BLaER1 (cell line): ENCODE data around the gene EEPD1.

Experiments
- H3K27ac ChIP-seq: shearing (Covaris generic); formaldehyde crosslinking; 2 replicates; pipeline ENCODE4 v1.8.1; 2022
- H3K27me3 ChIP-seq: shearing (Covaris generic); formaldehyde crosslinking; 2 replicates; pipeline ENCODE4 v1.8.1; 2022
- H3K36me3 ChIP-seq: shearing (Covaris generic); formaldehyde crosslinking; 2 replicates; pipeline ENCODE4 v1.8.1; 2022
- H3K4me1 ChIP-seq: shearing (Covaris generic); formaldehyde crosslinking; 2 replicates; pipeline ENCODE4 v1.8.1; 2022
- H3K4me2 ChIP-seq: shearing (Covaris generic); formaldehyde crosslinking; 2 replicates; pipeline ENCODE4 v1.8.1; 2022
- H3K4me3 ChIP-seq: shearing (Covaris generic); formaldehyde crosslinking; 2 replicates; pipeline ENCODE4 v1.8.1; 2022
- H3K9ac ChIP-seq: shearing (Covaris generic); formaldehyde crosslinking; 2 replicates; pipeline ENCODE4 v1.8.1; 2022
- H3K9me3 ChIP-seq: shearing (Covaris generic); formaldehyde crosslinking; 2 replicates; pipeline ENCODE4 v1.8.1; 2022
- H4K20me1 ChIP-seq: shearing (Covaris generic); formaldehyde crosslinking; 2 replicates; pipeline ENCODE4 v1.8.1; 2022
- Cebpa-rat ChIP-seq: shearing (Covaris generic); IDR thresholded peaks from 2 replicates; pipeline ENCODE4 v1.8.1; 2022

EEPD1 gene

GRCh38 chr7:36338256-36338655 lies 185.2 kb downstream of the EEPD1 start:
- Histone ChIP-seq H3K4me2 (no peak overlapping the region), H3K36me3 (no peaks in the 10 kb centered on the region), H4K20me1 (no peaks in the 10 kb centered on the region), H3K27ac (no peak overlapping the region), H3K9me3 (no peaks in the 10 kb centered on the region), H3K4me1 (no peaks in the 10 kb centered on the region), H3K4me3 (no peak overlapping the region), H3K27me3 (no peaks in the 10 kb centered on the region), H3K9ac (no peak overlapping the region)
- TF ChIP-seq Cebpa-rat: no peak

GRCh38 chr7:36343548-36343947 lies 190.5 kb downstream of the EEPD1 start:
- Histone ChIP-seq H3K27ac (no peak overlapping the region), H3K4me2 (no peak overlapping the region), H4K20me1 (no peaks in the 10 kb centered on the region), H3K9ac (no peak overlapping the region), H3K9me3 (no peaks in the 10 kb centered on the region), H3K36me3 (no peaks in the 10 kb centered on the region), H3K4me3 (no peak overlapping the region), H3K4me1 (peaks cover 4% of the 10 kb centered on the region; the same call in 1 of the 2 replicates), H3K27me3 (no peaks in the 10 kb centered on the region)
- no peak for TF ChIP-seq Cebpa-rat

GRCh38 chr7:36344622-36345021 lies 191.6 kb downstream of the EEPD1 start:
- TF ChIP-seq Cebpa-rat: no peak
- Histone ChIP-seq H3K4me2 (no peak overlapping the region), H3K27me3 (no peaks in the 10 kb centered on the region), H3K36me3 (no peaks in the 10 kb centered on the region), H3K27ac (no peak overlapping the region), H3K4me1 (peaks cover 4% of the 10 kb centered on the region; the same call in 1 of the 2 replicates), H4K20me1 (no peaks in the 10 kb centered on the region), H3K4me3 (no peak overlapping the region), H3K9ac (no peak overlapping the region), H3K9me3 (no peaks in the 10 kb centered on the region)

- Histone ChIP-seq H4K20me1 (no peaks in the 10 kb centered on the region), H3K27ac (no peak overlapping the region), H3K4me3 (no peak overlapping the region), H3K4me1 (peaks cover 4% of the 10 kb centered on the region; the same call in 1 of the 2 replicates), H3K9ac (no peak overlapping the region), H3K9me3 (no peaks in the 10 kb centered on the region), H3K4me2 (no peak overlapping the region), H3K36me3 (no peaks in the 10 kb centered on the region), H3K27me3 (no peaks in the 10 kb centered on the region)
- no peak for TF ChIP-seq Cebpa-rat
Measured at GRCh38 chr7:36346260-36346831, 193.3 kb downstream of the EEPD1 start.

GRCh38 chr7:36348256-36348655 lies 195.2 kb downstream of the EEPD1 start:
- no peaks in the 10 kb centered on the region for H3K9me3 ChIP-seq

GRCh38 chr7:36348771-36349170 lies 195.7 kb downstream of the EEPD1 start:
- Histone ChIP-seq H3K27ac (no peak overlapping the region), H3K36me3 (no peaks in the 10 kb centered on the region), H3K4me2 (no peak overlapping the region), H3K9ac (no peak overlapping the region), H3K27me3 (no peaks in the 10 kb centered on the region), H3K4me3 (no peak overlapping the region), H3K9me3 (no peaks in the 10 kb centered on the region), H4K20me1 (no peaks in the 10 kb centered on the region), H3K4me1 (peaks cover 4% of the 10 kb centered on the region; the same call in 1 of the 2 replicates)
- no peak for TF ChIP-seq Cebpa-rat

More at GRCh38 chr7:36348256-36348655, 195.2 kb downstream of the EEPD1 start:
- Histone ChIP-seq H3K4me2 (no peak overlapping the region), H3K4me3 (no peak overlapping the region), H3K36me3 (no peaks in the 10 kb centered on the region), H3K27me3 (no peaks in the 10 kb centered on the region), H4K20me1 (no peaks in the 10 kb centered on the region), H3K27ac (no peak overlapping the region), H3K9ac (no peak overlapping the region), H3K4me1 (peaks cover 4% of the 10 kb centered on the region; the same call in 1 of the 2 replicates)
- TF ChIP-seq Cebpa-rat: no peak

GRCh38 chr7:36349626-36350025 lies 196.6 kb downstream of the EEPD1 start:
- no peaks in the 10 kb centered on the region for H3K9me3 ChIP-seq
- no peak overlapping the region for H3K9ac ChIP-seq
- H3K27ac ChIP-seq: no peak overlapping the region
- H3K4me3 ChIP-seq: no peak overlapping the region
- no peaks in the 10 kb centered on the region for H4K20me1 ChIP-seq
- no peaks in the 10 kb centered on the region for H3K27me3 ChIP-seq
- H3K4me1 ChIP-seq: peaks cover 3% of the 10 kb centered on the region; the same call in 1 of the 2 replicates
- TF ChIP-seq Cebpa-rat: no peak
- H3K4me2 ChIP-seq: no peak overlapping the region
- no peaks in the 10 kb centered on the region for H3K36me3 ChIP-seq
